Pancreas (tissue), 10 donors: ENCODE data around the gene CLPSL1. TPM values are rescaled to one million over a fixed set of nuclear protein-coding genes. Genes with fewer than 3 reads are reported as not detected.

ENCODE experiments used
- ATAC-seq, 4 donors: fragments of 200-7000 bp; cut with Tn5 transposase; one replicate each; pipeline versions ENCODE4 v1.8.0 to v1.9.1; 2020; ENCODE audit warnings: mild to moderate bottlenecking in 4 of 4, moderate library complexity in 4 of 4
- DNase-seq, 6 donors: peaks; one replicate each; pipeline ENCODE4 v3.0.0-alpha.2; 2020
- FAIRE-seq: peaks from 2 replicates; lab custom pipeline; 2012; peaks lifted over from hg19 to GRCh38; lab: Jason Lieb, UNC
- H3K27ac ChIP-seq, 4 donors: fragments of 200-600 bp; sonication (generic); 1 replicate in 3 of 4; 2 replicates in 1 of 4; pipeline versions ENCODE4 v1.5.0 to v1.8.0; 2020
- H3K27me3 ChIP-seq, 4 donors: fragments of 200-600 bp; one replicate each; pipeline ENCODE4 v1.8.0; 2021
- H3K36me3 ChIP-seq, 3 donors: fragments of 200-600 bp; sonication (generic) in 1 of 3; one replicate each; pipeline versions ENCODE4 v1.5.0 to v1.8.0; 2020 to 2021
- H3K4me1 ChIP-seq, 3 donors: fragments of 200-600 bp; one replicate each; pipeline ENCODE4 v1.8.0; 2021
- H3K4me3 ChIP-seq, 4 donors: fragments of 200-600 bp; sonication (generic) in 2 of 4; one replicate each; pipeline versions ENCODE4 v1.5.0 to v1.8.0; 2020 to 2021
- H3K9me3 ChIP-seq, 4 donors: fragments of 200-600 bp; one replicate each; pipeline ENCODE4 v1.8.0; 2021
- CTCF ChIP-seq, 4 donors: fragments of 200-600 bp; sonication (generic) in 3 of 4; IDR thresholded peaks; one replicate each; pipeline versions ENCODE4 v1.5.0 to v1.8.0; 2021; ENCODE audit warnings: antibody characterized with exemption in 4 of 4
- WGBS, 2 donors: extraction: QIAGEN DNeasy Blood & Tissue Kit; methylation state at CpG; one replicate each; pipeline ENCODE4 v1.1.7; 2013; 5-methylcytosine and 5-hydroxymethylcytosine counted together
- intact Hi-C, 3 donors: fragments of 100-400 bp; cut with DNase I; formaldehyde crosslinking; loops; one replicate each; pipeline versions ENCODE4 v1.11.1 to v1.14.2; 2022
- polyA plus RNA-seq, 2 donors: library from polyadenylated mRNA; stranded (reverse); fragments of 200-250 nt; gene quantifications; one replicate each; pipeline ENCODE4 v1.2.3, GENCODE V29; 2013
- total RNA-seq, 6 donors: library from RNA; stranded (reverse); fragmentation: NEBNext Ultra II Directional in 4 of 6; extraction: Animal tissue kit (Norgen Biotek cat#: 25700) in 4 of 6; gene quantifications; one replicate each; pipeline versions ENCODE4 v1.2.1 to v1.2.4, GENCODE V29; 2021 to 2023
- donor health status: healthy with polysubstance abuse.
- donor health status: DM: no; HTN: no; CAD: no; lungs with moderate emphysema.
- donor health status: DM: no; HTN: no; CAD: no.
- donor health status: control.
- donor health status: control.
- donor health status: Bipolar disorder and iron deficiency.
- donor health status: DM: yes; HTN: yes; CAD: no.
- donor health status: DM: no; HTN: no; CAD: no.
- donor health status: DM: no; HTN: no; CAD: no.
- donor health status: DM: yes; HTN: yes; CAD: no.

CLPSL1 gene
- total and polyA plus RNA-seq, 8 donors = 6.0 to 102 (median 39.8) TPM; not detected in 1

- H3K27ac ChIP-seq = peak overlapping the region in 2 of 4 donors; percentile 31 to 58
- intact Hi-C loops = no loop called here
- FAIRE-seq (no peak), ATAC-seq (peak; percentile 18 to 44 (median 24)), DNase-seq (no peak)
- H3K27me3 ChIP-seq = no peaks in the 10 kb centered on the region
- WGBS, 2 donors = 57 to 61% methylated on average over 3 of the region's 3 CpGs
- H3K36me3 ChIP-seq = no peaks in the 10 kb centered on the region
- no peak for TF ChIP-seq CTCF (IDR thresholded peaks at IDR 0.05)
- H3K4me1 ChIP-seq = peaks cover 0 to 5% (median 0%) of the 10 kb centered on the region in 3 donors
- H3K9me3 ChIP-seq = no peaks in the 10 kb centered on the region
- H3K4me3 ChIP-seq = no peak overlapping the region
These were observed 25.4 kb upstream of the CLPSL1 start for GRCh38 chr6:35755278-35755924.

- TF ChIP-seq CTCF (IDR thresholded peaks at IDR 0.05) = peak in 1 of 4 donors; percentile 10
- WGBS, 2 donors = 55 to 57% methylated on average over 10 of the region's 10 CpGs
- Histone ChIP-seq H3K27ac (no peak overlapping the region), H3K9me3 (no peaks in the 10 kb centered on the region), H3K4me1 (peaks cover 0 to 5% (median 0%) of the 10 kb centered on the region in 3 donors), H3K4me3 (no peak overlapping the region), H3K36me3 (no peaks in the 10 kb centered on the region), H3K27me3 (no peaks in the 10 kb centered on the region)
- DNase-seq (peak in 1 of 6 donors; percentile 19), FAIRE-seq (no peak), ATAC-seq (peak in 3 of 4 donors; percentile 8 to 58 (median 27))
- intact Hi-C loops = no loop called here
These were observed 23.2 kb upstream of the CLPSL1 start for GRCh38 chr6:35757456-35758123.

GRCh38 chr6:35759426-35759825 is 21.4 kb upstream of the CLPSL1 start:
- TF ChIP-seq CTCF (IDR thresholded peaks at IDR 0.05) = no peak
- intact Hi-C loops = no loop called here
- Histone ChIP-seq H3K27me3 (no peaks in the 10 kb centered on the region), H3K4me3 (no peak overlapping the region), H3K36me3 (no peaks in the 10 kb centered on the region), H3K27ac (no peak overlapping the region), H3K9me3 (no peaks in the 10 kb centered on the region), H3K4me1 (peaks cover 0 to 3% (median 0%) of the 10 kb centered on the region in 3 donors)
- FAIRE-seq (no peak), DNase-seq (no peak), ATAC-seq (no peak)
- 77 to 78% methylated on average over 3 of the region's 3 CpGs for WGBS, 2 donors

- 61 to 83% methylated on average over 23 of the region's 23 CpGs for WGBS, 2 donors
- intact Hi-C loops = no loop called here
- H3K9me3 ChIP-seq = no peaks in the 10 kb centered on the region
- H3K4me1 ChIP-seq = no peaks in the 10 kb centered on the region
- no peak overlapping the region for H3K27ac ChIP-seq
- no peak for DNase-seq
- no peak for ATAC-seq
- no peak for TF ChIP-seq CTCF (IDR thresholded peaks at IDR 0.05)
- H3K4me3 ChIP-seq = no peak overlapping the region
- FAIRE-seq = no peak
- no peaks in the 10 kb centered on the region for H3K36me3 ChIP-seq
- H3K27me3 ChIP-seq = no peaks in the 10 kb centered on the region
These were observed 15.1 kb upstream of the CLPSL1 start for GRCh38 chr6:35765739-35766138.

GRCh38 chr6:35769211-35769610 is 11.6 kb upstream of the CLPSL1 start:
- FAIRE-seq (no peak), ATAC-seq (no peak), DNase-seq (no peak)
- 59 to 62% methylated on average over 4 of the region's 4 CpGs for WGBS, 2 donors
- no peaks in the 10 kb centered on the region for H3K27me3 ChIP-seq
- H3K9me3 ChIP-seq = no peaks in the 10 kb centered on the region
- intact Hi-C loops = no loop called here
- H3K36me3 ChIP-seq = no peaks in the 10 kb centered on the region
- TF ChIP-seq CTCF (IDR thresholded peaks at IDR 0.05) = no peak
- no peak overlapping the region for H3K27ac ChIP-seq
- no peaks in the 10 kb centered on the region for H3K4me1 ChIP-seq
- no peak overlapping the region for H3K4me3 ChIP-seq
